ENCODE data around the gene STX12. TPM values are rescaled to one million over a fixed set of nuclear protein-coding genes. Genes with fewer than 3 reads are reported as not detected.

STX12 gene
- total RNA-seq, 4 donors from 2014 or later, result 94.5 to 151 (median 137) TPM

DNA sequence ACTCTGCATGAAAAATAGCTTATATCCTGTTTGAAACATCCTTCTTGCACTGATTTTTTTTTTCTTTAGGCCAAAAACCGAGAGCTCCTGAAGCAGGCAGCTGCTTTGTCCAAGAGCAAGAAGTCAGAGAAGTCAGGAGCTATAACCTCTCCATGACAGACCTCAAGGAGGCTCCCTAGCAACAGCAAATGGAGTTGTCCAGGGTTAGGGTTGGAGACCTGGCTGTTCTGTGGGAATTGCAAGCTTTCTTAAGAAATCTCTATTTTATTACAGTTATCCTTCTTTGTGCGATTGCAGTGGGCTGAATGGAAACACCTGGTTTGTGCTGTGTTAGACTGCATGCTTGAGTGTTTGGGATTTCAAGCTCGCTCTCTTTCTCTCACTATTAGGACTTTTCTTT is 12.6 kb upstream of the STX12 start:
- TF ChIP-seq, protein P1, sequence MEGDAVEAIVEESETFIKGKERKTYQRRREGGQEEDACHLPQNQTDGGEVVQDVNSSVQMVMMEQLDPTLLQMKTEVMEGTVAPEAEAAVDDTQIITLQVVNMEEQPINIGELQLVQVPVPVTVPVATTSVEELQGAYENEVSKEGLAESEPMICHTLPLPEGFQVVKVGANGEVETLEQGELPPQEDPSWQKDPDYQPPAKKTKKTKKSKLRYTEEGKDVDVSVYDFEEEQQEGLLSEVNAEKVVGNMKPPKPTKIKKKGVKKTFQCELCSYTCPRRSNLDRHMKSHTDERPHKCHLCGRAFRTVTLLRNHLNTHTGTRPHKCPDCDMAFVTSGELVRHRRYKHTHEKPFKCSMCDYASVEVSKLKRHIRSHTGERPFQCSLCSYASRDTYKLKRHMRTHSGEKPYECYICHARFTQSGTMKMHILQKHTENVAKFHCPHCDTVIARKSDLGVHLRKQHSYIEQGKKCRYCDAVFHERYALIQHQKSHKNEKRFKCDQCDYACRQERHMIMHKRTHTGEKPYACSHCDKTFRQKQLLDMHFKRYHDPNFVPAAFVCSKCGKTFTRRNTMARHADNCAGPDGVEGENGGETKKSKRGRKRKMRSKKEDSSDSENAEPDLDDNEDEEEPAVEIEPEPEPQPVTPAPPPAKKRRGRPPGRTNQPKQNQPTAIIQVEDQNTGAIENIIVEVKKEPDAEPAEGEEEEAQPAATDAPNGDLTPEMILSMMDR (IDR thresholded peaks at IDR 0.05; ENCODE audit: low read depth), result no peak

DNA sequence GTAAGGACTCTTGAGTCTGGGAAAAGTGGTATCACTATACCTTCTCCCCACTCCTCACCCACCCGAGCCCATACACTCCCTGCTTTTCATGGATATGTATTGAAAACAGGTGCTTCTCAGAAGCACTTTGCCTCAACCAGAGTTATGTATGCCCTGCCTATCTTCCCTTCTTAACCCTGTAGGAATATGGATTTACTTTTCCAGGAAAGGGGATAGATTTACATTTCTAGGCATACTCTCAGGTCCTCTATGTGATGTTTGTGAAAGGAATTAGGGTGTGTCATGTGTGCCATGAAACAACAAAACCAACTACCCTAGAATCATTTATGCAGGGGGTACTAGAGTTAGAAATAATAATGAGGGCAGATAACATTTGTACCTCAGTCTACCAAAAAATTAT is 11.0 kb upstream of the STX12 start:
- TF ChIP-seq, protein P1 (IDR thresholded peaks at IDR 0.05; ENCODE audit: low read depth), result no peak

DNA sequence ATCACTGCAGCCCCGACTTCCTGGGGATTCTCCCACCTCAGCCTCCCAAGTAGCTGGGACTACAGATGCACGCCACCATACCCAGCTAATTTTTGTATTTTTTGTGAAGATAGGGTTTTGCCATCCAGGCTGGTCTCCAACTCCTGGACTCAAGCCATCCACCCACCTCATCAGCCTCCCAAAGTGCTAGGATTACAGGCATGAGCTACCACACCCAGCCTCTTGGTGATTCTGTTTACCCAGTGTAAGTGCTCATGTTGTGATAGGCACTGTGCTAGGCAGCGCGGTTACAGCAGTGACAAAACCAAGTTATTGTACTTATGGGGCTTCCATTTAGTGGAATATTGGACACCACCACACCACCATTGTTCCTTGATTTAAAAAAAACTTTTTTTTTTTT is 9.7 kb upstream of the STX12 start:
- TF ChIP-seq, protein P1 (IDR thresholded peaks at IDR 0.05; ENCODE audit: low read depth), result no peak

DNA sequence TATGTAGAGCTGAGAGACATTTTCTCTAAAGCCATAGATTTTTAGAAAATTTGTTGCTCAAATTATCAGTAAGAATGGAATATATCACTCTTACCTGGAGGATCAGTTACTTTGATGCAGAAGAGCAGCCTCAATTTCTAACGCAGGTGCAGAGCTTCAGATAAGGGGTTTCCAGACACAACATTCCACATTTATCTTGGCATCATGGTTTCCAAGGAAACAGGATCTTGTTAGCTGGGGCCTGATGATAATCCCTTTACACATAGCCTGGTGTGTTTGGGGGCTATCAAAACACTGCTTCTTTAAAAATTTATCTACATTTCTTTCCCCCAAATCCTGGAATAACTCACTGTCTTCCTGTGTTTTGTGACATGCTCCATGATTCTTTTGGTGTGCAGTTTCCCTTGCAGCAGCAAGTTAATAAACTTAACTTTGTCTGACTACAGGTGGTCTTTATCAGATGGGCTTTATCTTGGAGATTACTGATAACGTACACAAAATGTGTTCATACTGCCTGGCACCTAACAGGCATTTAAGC is 2.7 kb upstream of the STX12 start:
- TF ChIP-seq, protein P1 (IDR thresholded peaks at IDR 0.05; ENCODE audit: low read depth), result no peak

DNA sequence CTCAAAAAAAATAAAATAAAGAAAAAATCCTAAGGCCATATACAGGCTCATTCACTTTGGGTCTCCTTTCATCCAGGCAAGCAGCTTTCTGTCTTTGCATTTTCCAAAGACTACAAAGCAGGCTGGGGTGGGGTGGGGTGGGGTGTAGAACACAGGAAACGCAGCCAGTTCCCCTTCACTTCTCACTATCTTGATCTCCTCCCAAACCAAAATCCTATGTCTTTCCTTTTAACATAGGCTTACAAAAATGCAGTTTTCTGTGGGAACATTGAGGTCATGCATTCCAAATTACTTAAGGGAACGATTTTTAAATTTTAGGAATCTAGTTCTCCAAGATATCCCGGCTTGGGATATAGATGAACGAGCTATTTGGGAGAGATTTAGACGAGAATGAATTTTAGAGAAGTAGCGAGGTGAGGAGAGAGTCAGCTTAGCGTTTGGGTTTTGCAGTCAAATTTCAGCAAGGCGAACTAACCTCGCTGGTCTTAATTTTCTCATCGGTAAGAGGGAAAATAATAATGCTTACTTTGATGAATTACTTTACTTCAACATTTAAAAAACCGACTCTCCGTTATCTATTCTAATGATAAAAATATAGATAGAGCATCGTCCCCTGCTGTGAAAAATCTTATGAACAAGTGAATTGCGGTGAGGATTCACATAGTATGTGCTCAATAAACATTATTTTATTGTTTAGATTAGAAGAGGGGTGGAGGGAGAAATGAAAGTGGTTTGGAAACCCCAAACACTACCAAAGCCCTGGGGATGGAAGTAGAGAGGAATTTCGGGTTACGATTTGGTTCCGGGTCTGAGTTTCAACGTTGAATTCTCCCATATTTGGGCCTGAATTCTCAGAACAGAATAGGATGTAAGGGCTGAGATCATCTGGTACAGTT is 735 bp upstream of the STX12 start:
- TF ChIP-seq, protein P1 (IDR thresholded peaks at IDR 0.05; ENCODE audit: low read depth), result no peak

DNA sequence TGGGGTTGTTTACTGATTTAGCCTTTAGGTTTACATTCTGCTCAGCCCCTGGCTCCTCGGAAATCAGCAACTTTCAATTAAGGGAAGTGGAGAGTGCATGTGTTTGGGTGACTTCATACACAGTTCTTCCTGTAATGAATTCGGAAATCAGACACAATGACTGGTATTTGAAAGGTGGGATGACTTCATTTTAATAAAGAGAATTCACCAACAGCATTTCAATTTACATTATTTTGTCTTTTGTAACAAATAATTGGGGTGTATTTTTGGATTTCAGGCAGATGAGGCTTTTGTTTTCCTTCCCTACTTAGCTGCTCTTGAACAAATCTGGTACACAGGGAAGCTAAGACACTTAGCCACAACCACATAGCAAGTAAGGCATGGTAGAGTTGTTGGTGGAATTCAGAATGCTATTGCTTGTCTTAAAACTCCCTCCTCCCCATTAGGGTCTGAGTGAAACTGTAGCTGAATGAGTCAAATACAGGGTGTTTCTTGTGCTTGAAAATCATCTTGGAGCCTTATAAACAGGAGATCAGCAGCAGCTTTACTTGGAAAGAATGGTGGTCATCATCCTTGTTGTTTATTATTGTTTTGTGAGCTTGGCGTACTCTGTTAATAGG is 917 bp downstream of the STX12 start:
- TF ChIP-seq, protein P1 (IDR thresholded peaks at IDR 0.05; ENCODE audit: low read depth), result no peak

DNA sequence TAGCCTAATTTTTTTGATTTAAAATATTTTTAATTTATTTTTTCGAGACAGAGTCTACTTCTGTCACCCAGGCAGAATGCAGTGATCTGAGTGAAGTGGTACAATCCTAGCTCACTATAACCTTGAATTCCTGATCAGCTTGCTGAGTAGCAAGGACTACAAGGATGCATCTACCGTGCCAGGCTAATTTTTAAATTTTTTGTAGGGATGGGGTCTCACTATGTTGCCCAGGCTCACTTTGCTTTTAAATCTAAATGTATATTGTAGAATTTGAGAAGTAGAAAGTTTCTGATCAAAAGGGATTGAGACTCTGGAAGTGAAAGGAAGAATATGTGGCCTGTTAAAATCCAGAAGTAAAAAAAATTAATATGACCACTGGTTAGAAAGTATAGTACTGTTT is 1.6 kb downstream of the STX12 start:
- TF ChIP-seq, protein P1 (IDR thresholded peaks at IDR 0.05; ENCODE audit: low read depth), result no peak
